NCI-H526 treated with DMSO at 0.1 percent for 48 hours (cell line): Measurements from ENCODE around the gene TMEM255B.
"Not testable (repeated sequence)": the region's sequence is repeated elsewhere in the genome, so short reads cannot be mapped to it uniquely, and the experiment has no call there.

Source experiments
- DNase-seq: peaks from one replicate; lab custom pipeline; 2025; lab: John Stamatoyannopoulos, UW

TMEM255B gene

DNA sequence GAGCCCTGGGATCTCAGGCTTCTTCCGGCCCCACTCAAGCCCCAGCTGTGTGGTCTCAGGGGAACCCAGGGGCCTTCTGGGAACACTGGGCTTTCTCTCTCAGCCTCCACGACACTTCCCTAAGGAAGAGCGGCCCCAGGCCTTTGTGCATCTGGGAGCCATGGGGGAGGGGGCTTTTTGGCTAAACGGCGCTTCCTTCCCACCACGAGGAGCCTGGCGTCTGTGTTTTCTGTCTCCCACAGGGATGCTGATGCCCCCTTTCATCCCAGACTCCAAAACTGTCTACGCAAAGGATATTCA is 24.2 kb upstream of the TMEM255B start:
- DNase-seq, result no peak

DNA sequence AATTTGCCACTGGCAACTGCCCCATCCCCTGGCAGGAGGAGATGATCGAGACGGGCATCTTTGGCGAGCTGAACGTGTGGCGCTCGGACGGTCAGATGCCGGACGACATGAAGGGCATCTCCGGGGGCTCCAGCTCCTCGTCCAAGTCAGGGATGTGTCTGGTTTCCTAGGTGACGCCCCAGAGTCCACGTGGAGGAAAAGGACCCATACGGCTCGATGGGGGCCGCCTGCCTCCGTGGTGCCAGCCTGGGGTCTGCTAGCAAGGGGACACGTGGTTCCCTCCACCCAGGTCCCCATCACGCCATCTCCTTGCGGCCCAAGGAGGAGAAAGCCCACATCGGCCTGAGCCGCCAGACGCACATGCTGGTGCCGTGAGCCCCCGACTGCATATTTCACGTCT is 23.8 kb upstream of the TMEM255B start:
- no peak for DNase-seq

DNA sequence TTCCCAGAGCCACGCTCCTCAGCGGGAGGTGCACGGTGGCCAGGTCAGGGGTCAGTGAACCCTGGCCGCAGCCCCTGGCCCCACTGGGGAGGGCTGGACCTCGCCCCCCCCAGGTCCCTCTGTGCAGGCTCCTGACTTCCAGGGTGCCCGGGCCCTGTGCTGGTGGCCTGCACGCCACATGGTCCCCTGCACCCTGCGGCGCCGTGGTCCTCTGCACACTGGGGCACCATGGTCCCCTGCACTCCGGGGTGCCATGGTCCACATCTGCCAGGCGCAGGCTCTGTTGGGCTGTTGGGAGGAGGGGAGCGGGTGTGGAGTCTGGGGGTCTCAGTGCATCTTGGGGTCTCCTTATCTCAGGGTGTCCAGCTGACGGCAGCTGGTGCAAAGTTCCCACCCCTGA is 23.3 kb upstream of the TMEM255B start:
- no peak for DNase-seq

DNA sequence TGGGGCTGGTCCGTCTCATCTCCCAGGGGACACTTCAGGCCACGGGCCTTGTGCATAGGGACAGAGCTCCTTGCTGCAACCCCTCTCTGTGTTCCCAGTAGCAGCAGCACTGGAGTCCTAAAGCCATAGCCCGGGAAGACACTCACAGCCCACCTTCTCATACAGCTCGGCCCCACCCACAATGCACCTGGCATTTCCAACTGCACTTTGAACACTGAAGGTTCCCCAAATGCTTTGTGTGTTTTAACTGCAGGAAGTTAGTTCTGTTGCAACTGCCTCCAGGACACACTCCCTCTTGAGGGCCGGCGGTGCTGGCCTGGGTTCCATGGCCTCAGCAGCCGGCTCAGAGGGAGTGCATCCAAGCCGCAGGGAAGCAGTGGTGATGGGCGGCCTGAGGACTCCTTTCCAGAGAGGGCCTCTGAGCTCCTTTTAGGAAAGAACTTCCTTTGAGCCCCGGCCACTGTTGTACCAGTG is 22.7 kb upstream of the TMEM255B start:
- DNase-seq, result no peak

DNA sequence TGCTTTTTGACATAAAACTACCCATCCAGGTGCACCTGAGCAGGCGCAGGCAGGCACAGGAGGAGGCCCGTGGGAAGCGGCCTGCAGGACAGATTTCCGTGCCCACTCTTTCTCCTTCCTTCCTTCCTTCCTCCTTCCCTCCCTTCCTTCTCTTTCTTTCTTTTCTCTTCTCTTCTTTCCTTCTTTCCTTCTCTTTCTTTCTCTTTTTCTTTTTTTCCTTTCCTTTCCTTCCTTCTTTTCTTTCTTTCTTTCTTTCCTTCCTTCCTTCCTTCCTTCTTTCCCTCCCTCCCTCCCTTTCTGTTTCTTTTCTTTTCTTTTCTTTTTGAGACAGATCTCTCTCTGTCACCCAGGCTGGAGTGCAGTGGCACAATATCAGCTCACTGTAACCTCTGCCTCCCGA is 21.2 kb upstream of the TMEM255B start:
- no peak for DNase-seq

DNA sequence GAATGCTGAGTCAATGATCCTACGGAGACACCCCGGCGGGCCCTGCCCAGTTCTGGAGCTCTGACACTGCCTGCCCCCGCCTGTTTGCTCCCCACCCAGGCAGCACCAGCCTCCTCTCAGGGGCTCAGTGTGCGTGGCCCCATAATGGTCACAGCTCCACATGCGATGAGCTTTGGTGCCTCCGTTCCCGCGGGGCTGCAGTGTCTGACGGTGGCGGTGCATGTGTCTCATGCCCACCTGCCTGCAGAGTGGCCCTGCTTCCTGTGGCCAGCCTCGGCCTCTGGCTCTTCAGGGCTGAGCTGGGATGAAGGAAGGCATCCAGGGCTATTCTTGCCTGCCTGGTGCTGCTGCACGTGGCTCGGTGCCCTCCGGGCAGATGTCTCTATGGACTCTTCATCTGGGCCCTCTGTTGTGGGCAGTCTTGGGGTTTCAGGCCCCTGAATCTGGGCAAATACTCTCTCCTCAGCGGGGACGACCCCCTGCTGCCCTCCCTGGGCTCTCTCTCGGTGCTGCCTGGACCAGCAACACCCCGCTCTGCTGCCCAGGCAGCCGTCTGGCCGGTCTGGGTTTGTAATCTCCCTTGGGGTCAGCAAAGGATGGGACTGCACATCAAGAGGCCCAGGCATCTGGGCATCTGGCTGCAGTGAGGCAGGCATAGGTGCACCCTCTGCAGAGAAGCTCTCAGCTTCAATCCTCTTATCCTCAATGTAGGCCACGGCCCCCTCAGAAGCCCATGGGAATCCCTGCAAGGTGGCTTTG is 19.3 kb upstream of the TMEM255B start:
- DNase-seq, result no peak

DNA sequence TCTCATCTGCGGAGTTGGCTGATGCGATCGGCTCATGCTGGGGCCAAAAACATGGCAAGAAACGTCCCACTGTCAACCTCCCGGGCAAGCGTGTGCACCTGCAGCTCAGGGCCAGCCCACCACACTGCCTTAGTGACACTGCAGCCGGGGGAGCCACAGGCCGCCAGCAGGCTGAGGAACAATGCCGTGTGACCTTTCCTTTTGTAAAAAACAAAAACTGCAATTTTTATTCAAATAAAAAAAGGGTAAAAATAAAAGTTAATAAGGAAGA is 18.8 kb upstream of the TMEM255B start:
- no peak for DNase-seq

DNA sequence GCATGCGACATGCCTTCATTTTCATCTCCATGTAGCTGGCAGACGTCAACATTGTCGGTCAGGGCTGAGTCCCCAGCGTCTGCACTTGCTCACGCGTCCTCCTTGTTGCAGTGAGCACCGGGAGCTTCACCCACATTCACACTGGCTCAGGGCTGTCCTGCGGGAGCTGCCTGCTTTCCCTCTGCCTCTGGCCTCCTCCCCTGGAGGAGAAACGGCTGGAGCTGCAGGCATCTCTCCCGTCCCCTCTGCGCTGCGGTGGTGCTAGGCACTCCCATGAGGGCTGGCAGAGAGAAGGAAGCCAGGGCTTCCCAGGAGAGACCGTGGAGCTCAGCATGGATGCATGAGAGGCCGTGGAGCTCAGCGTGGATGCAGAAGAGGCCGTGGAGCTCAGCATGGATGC is 18.4 kb upstream of the TMEM255B start:
- DNase-seq, result no peak

DNA sequence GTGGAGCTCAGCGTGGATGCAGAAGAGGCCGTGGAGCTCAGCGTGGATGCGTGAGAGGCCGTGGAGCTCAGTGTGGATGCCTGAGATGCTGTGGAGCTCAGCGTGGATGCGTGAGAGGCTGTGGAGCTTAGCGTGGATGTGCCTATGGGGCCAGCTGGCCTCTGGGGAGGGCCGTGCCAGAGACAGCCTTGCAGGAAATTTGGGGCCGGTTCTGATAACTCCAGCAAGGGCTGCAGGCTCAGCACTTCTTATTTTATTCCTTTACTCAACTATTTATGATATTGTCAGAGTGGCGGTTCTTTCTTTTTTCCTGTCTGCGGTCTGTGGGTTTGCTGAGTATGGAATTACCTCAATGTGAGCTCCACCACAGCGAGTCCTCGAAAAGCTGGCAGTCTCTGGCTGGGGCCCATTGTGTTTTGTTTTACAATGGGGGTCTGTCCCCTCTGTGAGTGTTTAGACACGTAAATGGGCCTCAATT is 17.8 kb upstream of the TMEM255B start:
- no peak for DNase-seq

DNA sequence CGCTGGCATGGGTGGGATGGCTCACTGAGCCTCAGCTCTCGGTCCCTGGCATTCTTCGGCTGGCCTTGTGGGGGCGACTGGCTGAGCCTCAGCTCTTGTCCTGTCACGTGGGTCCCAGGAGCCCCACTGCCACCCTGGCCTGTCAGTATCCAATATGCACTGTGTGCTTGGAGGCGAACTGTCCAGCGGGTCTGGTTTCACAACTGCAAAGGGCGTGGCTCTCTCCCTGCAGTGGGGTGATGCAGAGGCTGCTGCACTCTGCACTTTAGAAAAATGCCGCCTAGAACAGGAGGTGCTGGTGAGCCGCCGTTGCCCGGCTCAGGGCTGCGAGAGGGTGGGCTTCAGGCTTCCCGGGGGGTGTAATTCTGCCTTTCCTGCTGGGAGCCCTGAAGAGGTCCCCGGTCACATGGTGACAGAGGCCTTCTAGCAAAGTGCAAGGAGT is 17.0 kb upstream of the TMEM255B start:
- peak; percentile 96 for DNase-seq

DNA sequence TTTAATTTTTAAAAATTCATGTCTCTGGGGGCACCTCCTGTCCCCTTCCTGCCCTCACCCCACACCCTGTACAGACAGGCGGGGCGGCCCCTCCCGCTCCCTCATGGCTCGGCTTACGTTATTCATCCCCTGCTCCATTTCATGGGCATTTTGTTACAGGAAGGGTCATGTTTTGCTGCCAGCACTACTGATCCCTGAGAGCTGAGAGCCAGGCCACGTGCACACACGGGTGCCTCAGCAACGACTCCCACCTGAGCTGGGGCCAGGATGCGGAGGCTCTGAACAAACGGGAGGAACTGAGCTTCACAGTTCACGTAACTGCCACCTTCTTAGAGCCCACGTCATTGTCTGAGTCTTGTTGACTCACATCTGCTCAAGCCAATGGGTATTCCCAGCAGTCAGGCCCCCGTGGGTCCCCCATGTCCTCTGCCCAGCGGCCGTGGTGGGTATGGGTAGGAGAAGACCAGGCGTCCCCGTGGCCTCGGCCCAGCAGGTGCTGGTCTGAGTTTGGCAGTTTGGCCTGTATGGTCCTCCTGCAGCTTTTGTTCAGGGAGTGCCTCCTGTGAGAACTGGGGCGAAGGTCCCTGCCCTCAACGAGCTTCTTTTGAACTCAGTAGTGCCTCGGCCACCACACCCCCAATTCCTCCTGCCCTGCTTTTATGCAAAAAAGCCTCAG is 16.4 kb upstream of the TMEM255B start:
- DNase-seq, result peak; percentile 61

DNA sequence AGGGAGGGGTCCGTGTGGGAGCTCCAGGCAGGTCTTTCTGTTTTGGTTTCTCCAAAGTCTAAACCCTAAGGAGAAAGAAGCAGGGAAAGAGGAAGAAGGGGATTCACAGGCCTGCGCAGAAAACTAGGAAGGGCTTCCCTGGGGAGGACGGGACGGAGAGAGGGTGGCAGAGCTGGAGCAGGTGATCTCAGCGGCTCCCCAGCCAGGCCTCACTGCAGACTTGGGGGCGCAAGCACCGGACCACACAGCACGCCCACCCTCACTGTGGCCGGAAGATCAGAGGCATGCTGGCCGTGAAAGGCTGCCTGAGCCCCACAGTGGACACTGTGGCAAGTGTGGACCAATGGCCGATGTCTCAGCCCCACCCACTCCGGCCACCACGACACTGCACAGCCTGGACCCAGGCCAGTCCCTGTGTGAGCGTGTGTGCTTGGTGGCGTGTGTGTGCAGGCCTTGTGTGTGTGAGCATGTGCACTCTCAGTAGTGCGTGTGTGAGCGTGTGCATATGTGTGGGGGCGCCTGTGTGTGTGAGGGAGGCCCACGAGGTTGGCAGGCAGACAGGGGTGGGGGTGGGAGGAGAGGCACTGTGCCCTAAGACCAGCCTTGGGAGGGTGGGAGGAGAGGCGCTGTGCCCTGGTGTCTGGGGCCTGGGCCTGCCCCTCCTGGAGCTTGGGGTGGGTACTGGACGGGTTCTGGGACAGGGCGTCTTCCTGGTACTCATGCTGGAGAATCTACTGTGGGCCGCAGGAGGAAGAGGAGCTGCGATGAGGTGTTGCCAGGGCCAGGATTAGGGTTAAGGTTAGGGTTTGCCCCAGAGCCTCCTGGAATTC is 15.4 kb upstream of the TMEM255B start:
- DNase-seq, result no peak

DNA sequence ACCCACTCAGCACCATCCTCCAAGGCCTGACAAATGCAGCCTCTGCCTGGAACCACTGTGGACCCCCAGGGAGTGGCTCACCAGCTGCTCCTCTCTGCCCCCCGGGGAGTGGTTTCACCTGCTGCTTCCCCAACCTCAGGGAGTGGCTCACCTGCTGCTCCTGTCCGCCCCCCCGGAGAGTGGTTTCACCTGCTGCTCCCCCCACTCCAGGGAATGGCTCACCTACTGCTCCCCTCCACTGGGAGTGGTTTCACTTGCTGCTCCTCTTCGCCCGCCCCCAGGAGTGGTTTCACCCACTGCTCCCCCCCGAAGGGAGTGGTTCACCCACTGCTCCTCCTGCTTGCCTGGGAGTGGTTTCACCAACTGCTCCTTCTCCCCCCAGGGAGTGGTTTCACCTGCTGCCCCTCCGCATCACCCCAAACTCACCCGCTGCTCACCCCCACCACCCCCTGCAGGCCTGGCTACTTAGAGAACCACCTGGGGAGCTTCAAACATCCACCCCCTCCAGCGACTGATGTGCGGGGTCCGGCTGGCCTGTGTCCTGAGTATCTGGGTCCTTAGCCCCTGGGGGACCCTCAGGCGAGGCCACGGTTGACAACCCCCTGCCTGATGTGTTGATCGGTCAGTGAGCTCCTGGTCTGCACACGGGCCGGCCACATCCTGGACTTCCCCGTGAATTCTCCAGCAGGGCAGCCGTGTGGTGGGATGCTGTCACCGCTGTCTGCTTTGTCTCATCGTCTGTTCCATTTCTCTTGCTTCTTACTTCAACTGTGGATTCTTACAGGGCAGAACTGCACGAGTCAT is 14.6 kb upstream of the TMEM255B start:
- DNase-seq, result peak; percentile 32

DNA sequence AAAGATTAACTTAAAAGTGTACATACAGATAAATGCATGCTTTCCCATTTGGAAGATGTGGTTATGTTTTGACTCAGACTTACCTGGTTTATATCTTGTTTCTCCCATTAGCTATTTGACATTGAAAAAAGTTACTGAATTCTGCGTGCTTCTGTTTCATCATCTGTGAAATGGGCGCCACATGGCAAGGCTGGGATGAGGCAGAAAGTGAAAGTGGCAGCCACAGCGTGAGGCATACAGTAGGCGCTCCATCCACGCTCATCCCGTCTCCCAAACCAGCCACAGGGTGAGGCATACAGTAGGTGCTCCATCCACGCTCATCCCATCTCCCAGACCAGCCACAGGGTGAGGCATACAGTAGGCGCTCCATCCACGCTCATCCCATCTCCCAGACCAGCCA is 14.0 kb upstream of the TMEM255B start:
- no peak for DNase-seq

DNA sequence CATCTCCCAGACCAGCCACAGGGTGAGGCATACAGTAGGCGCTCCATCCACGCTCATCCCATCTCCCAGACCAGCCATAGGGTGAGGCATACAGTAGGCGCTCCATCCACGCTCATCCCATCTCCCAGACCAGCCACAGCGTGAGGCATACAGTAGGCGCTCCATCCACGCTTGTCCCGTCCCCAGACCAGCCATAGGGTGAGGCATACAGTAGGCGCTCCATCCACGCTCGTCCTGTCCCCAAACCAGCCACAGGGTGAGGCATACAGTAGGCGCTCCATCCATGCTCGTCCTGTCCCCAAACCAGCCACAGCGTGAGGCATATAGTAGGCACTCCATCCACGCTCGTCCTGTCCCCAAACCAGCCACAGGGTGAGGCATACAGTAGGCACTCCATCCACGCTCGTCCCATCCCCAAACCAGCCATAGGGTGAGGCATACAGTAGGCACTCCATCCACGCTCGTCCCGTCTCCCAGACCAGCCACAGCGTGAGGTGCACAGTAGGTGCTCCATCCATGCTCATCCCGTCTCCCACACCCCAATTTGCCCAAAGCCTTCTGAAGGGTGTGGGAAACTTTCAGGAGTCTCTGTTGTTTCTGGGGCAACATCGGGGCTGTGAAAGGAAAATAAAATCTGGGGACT is 13.4 kb upstream of the TMEM255B start:
- not testable (repeated sequence) for DNase-seq

DNA sequence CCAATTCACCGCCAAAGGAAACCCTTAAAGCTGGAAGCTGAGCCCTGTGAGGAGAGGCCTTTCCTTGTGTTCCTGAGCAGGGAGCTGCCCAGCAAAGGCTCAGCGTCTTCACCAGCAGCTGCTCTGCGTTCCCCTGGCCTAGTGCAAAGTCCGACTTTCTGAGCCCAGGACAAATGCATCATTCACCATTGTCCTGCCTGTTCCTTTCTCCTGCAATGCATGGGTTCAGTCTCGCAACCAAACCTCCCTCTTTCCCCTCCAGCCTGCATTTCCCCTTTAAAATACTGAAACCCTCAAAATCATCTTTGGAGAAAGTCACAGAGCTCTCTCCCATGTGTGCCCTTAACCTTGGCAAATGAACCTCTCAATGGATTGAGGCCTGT is 12.9 kb upstream of the TMEM255B start:
- peak; percentile 22 for DNase-seq

DNA sequence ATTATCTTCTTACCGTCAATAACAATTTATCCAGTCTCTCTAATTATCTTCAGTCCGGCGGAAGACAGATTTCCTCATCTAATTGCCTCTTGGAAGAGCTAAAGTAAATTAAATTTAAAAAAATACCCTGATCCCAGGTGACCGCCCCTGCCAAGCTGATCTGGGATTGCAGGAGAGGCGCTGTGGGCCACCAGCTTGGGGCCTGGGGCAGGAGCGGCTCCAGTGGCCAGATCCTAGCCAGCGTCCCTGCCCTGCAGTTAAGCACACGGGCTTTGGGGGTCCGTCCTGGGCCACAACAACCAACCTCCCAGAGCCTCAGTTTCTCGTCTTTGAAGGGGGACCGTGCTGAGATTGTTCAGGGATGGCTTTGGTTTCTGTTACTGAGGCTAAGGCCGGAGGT is 12.4 kb upstream of the TMEM255B start:
- DNase-seq, result no peak

DNA sequence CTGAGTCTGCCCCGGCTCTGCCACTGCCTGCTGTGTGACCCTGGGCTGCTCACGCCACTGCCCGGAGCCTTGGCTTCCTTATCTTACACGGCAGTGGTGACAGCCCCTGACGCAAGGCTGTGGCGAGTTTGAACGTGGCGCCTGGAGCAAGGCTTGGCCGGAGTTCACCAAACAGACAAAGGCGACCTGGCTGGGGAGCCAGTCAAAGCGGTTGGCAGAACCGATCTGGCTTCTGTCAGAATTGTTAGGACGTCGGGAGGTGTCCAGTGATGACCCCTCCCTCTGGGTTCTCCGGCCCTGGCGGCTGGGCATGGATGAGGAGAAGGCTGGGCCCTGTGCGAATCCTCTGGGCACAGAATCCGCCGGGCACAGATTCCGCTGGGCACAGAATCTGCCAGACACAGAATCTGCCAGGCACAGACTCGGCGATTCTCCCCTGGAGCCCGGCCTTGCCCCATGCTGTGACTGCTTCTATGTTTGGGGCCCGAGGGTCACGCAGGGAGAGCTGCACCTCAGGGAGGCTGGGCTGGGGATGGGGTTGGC is 11.7 kb upstream of the TMEM255B start:
- DNase-seq, result no peak

DNA sequence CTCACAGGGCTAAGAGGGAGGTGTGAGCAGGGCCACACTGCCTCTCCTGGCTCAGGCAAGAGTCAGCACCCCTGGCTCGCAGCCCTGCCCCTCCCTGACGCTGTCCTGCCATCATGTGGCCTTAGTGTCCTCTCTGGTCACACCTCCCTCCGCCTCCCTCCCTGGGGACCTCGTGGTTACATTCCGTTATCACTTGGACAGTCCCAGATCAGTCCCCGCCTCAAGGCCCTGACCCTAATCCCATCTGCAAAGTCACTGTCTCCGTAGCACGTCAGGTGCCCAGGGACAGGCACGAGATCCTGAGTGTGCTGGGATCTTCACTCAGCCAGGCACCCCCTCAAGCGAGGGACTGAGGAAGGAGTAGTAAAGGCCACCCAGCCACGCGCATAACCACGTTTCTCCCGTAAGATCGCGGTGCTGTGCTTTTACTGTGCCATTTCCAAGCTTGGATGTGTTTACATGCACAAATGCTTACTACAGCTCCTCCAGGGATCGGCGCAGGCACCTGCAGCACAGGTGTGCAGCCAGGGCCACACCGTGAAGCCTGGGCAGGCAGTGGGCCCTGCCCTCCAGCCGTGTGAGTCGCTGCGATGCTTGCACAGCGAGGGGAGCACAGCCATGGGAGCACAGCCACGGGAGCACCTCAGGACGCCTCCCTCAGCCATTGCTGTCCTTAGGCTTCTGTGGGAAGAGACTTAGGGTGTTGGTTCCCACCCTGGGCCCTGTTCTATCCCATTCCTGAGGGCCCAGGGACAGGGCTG is 10.7 kb upstream of the TMEM255B start:
- no peak for DNase-seq

DNA sequence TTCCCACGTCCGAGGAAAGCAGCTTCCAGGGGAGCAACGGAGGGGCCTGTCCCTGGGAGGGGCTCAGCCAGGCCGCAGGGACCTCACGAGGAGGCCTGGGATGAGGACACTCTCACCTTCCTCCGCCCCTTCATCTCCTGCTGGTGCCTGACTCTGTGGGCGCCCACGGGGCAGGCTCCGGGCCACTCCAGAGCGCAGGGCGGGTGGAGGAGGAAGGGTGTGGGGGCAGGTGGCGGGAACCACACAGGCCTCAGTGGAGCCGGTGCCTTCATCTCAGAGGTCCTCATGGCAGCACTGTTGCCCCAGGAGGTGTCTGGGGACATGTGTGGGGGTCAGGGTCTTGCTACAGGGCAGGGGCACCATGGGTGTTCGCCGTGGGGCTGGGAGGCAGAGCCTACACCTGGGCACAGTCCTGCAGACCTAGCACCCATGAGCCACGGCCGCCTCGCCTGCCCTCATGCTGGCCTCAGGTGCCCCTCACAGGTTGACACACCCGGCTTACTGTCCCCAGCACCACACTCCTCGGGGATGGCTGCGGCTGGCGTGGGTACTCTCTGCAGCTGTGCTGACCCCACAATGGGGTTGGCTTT is 10.1 kb upstream of the TMEM255B start:
- no peak for DNase-seq
